GM12865 (cell line): Measurements from ENCODE around the gene DNAH17.

Source experiments
- DNase-seq: peaks from one replicate; pipeline ENCODE4 v3.0.0; 2010; ENCODE audit warnings: low read depth
- H3K4me3 ChIP-seq: 2 replicates; pipeline ENCODE4 v1.5.1; 2011; ENCODE audit warnings: mild to moderate bottlenecking, low read depth, low read length, control low read depth
- TF ChIP-seq, protein P1 (sequence below): IDR thresholded peaks from 2 replicates; pipeline ENCODE4 v1.5.1; 2011; ENCODE audit warnings: low read length, control low read depth, low read depth, inconsistent platforms; ENCODE audit not compliant: insufficient read depth; ENCODE audit errors: missing control alignments

The DNAH17 gene

DNA sequence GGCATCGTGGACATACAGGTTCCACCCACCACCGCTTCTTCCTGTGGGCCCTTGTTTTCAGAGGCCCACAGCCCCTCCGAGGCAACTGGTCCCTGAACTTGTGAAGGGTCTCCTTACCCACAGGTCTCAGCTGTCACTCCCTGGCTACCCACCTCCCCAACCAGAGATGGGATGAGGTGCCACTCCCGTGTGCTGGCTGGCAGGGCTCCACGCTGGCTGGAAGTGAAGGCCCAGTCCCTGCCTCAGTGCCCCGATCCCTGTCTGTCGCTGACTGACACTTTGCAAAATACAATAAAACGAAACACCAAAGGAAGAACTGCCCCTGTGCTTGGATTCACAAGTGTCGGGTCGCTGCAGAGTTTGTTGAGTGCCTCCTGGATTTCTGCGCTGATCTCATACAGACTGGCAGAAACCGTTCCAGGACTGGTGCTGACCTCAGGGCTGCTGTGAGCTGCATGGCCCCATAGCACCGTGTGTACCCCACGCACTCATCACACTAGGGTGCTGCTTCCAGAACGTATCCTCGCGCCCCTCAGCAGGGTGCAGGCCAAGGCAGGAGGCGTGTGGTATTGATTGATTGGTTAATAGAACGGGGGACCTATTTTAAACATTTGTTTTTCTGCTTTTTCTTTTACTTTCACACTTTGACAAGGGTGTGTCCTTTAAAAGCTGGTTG lies 141.7 kb downstream of the DNAH17 start:
- DNase-seq = no peak
- TF ChIP-seq, protein P1, sequence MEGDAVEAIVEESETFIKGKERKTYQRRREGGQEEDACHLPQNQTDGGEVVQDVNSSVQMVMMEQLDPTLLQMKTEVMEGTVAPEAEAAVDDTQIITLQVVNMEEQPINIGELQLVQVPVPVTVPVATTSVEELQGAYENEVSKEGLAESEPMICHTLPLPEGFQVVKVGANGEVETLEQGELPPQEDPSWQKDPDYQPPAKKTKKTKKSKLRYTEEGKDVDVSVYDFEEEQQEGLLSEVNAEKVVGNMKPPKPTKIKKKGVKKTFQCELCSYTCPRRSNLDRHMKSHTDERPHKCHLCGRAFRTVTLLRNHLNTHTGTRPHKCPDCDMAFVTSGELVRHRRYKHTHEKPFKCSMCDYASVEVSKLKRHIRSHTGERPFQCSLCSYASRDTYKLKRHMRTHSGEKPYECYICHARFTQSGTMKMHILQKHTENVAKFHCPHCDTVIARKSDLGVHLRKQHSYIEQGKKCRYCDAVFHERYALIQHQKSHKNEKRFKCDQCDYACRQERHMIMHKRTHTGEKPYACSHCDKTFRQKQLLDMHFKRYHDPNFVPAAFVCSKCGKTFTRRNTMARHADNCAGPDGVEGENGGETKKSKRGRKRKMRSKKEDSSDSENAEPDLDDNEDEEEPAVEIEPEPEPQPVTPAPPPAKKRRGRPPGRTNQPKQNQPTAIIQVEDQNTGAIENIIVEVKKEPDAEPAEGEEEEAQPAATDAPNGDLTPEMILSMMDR = no peak

DNA sequence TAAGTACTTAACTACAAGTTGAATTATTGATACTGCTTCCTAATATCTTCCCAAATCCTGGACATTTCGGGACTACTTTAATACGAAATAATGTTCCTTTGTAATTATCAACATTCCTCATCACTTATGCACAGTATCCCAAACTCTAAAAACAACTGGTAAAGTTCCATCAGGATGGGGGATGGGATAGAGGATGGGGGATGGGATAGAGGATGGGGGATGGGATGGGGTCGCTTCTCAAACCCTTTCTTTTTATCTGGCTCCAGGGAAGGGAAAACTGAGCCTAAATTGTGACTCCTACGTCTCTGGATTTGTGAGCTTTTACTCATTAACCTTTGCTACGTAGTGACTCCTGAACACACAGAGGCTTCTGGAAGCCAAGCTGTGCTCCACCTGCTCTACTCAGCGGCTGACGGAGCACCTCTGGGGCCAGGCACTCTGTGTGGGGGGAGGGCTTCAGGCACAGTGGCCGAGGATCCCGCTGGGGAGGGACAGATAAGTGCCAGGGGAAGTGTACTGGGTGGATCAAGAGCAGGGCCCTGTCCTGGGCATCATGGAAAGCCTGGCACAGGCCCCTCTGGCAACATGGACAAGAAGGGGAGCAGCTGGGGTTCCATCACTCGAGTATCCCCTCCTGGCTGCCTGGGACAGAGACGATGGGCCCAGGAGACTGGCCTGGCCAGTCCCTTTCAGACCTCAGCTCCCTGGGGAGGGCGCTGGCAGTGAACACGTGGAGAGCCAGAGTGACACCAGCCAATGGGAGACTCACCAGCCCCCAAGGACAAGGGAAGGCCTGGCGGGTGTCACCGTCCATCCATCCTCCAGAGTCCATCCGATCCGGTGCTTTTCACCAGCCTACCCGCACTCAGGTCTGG lies 142.5 kb downstream of the DNAH17 start:
- DNase-seq = no peak
- no peak overlapping the region for H3K4me3 ChIP-seq
- TF ChIP-seq, protein P1 = no peak

More for the DNA sequence above, 141.7 kb downstream of the DNAH17 start:
- H3K4me3 ChIP-seq = no peak overlapping the region

DNA sequence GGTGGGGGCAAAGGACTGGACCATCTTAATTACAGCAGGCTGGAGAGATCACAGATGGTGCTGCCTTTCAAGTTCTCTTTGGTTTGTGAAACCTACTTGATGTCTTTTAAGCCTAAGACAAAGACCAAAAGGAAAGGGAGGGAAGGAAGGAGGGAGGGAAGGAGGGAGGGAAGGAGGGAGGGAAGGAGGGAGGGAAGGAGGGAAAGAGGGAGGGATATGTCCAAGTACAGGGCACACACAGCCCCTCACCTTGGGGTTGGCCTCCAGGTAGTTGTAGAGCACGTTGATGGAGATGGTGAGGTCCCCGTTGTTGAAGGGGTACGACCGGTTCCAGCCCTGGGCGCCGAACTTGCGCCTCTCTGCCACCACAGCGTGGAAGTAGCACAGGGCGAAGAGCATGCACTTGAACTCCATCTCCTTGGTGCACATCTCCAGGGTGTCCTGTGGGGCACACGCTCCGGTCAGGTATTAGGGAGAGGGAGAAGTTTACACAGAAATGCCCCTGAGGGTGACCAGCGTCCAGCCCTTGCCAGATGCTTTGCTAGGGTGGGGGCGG lies 143.3 kb downstream of the DNAH17 start:
- H3K4me3 ChIP-seq = no peak overlapping the region
- TF ChIP-seq, protein P1 = no peak
- DNase-seq = no peak

DNA sequence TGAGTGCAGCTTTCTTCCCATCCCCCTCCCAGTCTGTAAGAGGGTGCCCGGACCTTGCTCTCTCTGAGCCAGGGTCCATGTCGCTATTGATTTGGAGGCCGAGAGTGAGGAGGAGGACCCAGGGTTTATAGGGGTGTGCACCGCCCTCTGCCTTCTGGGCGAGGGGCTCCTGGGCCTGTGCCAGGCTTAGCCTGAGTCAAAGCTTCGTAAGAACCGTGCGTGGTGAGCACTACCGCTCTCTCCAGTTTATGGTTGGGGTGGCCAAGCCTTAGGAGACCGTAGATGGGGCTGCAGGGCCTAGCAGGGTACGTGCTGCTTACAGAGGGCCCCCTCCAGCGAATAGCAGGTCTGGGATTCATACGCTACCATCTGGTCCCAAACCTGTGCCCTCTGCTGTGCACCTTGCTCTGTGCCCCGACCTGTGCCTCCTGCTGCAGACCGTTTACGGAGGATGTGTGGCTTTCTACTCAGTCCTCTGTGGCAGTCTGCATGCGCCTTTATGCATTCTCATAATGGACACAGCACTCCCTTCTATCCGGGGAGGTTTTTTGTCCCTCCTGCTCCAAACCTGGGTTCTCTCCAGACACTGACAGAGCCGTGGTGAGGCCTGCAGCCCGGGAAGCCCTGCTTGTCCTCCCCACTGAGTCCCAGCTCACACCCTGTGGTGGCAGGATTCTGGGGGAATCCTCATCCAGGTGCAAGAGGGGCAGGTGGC lies 144.0 kb downstream of the DNAH17 start:
- TF ChIP-seq, protein P1 = no peak
- no peak overlapping the region for H3K4me3 ChIP-seq
- no peak for DNase-seq

DNA sequence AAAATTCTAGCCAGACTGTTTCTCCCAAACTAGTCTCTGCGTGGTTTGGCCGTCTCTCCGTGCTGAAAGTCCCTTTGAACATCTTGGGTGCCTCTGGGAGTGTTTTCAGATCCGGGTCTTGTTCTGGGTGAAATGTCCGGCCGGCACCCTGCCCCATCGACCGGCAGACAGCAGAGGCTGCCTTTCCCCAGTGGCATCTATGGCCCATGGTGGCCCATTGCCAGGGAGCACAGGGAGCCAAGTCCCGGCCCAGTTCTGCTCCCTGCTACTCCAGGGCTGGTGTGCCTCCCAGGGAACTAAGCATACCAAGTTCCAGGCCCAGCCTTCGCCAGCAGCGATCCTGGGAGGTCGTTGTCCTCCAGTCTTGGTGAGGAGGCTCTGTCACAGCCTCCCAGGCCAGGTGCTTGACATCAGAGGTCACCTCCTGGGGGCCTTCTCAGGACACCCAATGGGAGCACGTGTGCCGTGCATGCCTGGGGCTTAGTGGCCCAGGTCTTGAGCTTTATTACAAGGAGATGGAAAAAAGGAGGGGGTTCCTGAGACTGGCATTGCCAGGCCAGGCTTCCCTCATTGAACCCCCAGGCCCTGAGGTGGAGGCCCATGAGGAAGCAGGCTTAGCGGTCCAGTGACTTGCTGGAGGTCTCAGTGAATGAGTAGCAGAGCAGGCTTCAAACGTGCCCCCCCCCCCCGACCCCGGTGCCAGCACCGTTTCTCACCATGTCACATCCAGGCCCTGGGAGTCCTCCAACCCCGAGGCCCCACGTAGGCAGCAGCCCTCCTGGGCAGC lies 144.8 kb downstream of the DNAH17 start:
- H3K4me3 ChIP-seq = no peak overlapping the region
- DNase-seq = no peak
- TF ChIP-seq, protein P1 = no peak

DNA sequence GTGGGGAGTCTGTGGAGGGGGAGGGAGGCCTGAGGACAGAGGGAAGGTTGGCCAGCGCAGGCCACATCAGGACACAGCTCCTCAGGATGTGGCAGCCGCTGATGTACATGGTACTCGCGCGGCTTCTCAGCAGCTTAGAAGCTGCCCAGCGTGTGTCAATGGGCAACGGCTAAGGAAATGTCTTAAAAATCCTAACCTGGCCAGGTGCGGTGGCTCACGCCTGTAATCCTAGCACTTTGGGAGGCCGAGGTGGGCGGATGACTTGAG lies 145.6 kb downstream of the DNAH17 start:
- no peak for DNase-seq
- TF ChIP-seq, protein P1 = no peak
- no peak overlapping the region for H3K4me3 ChIP-seq
